Coronary artery (tissue), 2 donors: Measurements from ENCODE around the gene GOLGA7B.

Experiments used
- DNase-seq: peaks from one replicate; pipeline ENCODE4 v3.0.0-alpha.2; 2017; ENCODE audit warnings: low spot score
- H3K27ac ChIP-seq, 2 donors: fragments of 200-600 bp; sonication (generic); one replicate each; pipeline ENCODE4 v1.5.1; 2016 to 2019
- H3K4me3 ChIP-seq: fragments of 200-600 bp; sonication (generic); 2 replicates; pipeline ENCODE4 v1.5.1; 2016; ENCODE audit warnings: mild to moderate bottlenecking, moderate library complexity
- TF ChIP-seq, protein P1 (sequence below): fragments of 200-600 bp; sonication (generic); IDR thresholded peaks from one replicate; pipeline ENCODE4 v1.5.1; 2019; ENCODE audit warnings: antibody characterized with exemption

Gene GOLGA7B

DNA sequence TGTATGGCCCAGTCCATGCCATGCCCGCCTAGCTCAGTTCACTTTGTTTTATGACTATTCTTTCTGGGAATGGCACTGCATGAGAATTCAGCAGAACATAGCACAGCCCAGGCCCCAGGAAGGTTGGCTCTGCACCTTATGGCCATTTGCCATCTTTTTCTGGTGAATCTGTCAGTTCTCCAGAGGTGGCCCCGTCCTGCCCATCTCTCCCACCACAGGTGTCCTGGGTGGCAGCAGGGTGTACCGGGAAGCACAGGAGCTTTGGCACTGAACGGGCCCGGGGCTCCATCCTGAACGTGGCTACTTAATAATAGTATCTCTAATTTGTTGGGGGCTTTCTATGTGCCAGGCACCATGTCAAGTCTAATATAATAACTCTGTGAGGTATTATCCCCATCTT lies 24.7 kb downstream of the GOLGA7B start:
- peak overlapping the region; percentile 40 to 75 for H3K27ac ChIP-seq
- no peak for DNase-seq
- TF ChIP-seq, protein P1, sequence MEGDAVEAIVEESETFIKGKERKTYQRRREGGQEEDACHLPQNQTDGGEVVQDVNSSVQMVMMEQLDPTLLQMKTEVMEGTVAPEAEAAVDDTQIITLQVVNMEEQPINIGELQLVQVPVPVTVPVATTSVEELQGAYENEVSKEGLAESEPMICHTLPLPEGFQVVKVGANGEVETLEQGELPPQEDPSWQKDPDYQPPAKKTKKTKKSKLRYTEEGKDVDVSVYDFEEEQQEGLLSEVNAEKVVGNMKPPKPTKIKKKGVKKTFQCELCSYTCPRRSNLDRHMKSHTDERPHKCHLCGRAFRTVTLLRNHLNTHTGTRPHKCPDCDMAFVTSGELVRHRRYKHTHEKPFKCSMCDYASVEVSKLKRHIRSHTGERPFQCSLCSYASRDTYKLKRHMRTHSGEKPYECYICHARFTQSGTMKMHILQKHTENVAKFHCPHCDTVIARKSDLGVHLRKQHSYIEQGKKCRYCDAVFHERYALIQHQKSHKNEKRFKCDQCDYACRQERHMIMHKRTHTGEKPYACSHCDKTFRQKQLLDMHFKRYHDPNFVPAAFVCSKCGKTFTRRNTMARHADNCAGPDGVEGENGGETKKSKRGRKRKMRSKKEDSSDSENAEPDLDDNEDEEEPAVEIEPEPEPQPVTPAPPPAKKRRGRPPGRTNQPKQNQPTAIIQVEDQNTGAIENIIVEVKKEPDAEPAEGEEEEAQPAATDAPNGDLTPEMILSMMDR = no peak

DNA sequence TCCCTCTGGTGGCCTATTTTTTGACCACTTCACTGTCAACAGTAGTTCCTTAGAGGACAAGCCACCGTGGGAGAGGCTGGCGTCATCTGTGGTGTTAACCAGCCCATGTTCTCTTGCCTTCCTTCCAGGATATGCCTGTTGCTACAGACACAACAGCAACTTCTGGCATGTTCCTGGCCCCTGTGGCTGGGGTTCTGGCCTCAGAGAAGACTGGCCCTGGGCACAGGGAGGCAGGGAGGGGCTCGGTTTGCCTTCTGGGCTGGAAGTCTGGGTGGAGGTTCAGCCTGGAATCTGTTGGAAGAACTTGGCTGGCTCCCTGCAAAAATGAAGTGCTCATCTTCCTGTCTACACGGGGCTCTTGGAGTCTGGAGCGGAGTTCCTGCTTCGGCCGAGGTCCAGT lies 25.7 kb downstream of the GOLGA7B start:
- TF ChIP-seq, protein P1 = no peak
- Histone ChIP-seq H3K4me3 (no peak overlapping the region), H3K27ac (peak overlapping the region in 1 of 2 donors; percentile 75)
- DNase-seq = peak; percentile 85

More for the DNA sequence above, 24.7 kb downstream of the GOLGA7B start:
- H3K4me3 ChIP-seq = no peak overlapping the region

DNA sequence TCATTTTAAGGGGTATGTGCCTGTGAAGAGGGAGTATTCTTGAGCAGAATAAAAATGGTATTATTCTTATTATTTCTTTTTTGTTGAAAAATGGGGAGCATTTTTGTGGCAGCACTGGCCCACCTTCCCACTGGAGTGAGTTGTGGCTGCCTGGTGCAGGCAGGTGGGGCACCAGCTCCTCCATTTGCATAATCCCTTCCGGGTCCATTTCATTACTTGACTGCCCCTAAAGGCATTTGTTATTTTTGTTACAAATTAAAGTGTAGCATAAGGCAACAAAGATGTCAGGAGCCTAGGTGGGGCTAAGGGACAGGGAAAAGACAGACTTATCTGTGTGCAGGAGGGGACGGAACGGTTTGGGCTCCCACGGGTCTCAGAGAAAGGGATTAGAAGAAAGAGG lies 26.8 kb downstream of the GOLGA7B start:
- Histone ChIP-seq H3K4me3 (no peak overlapping the region), H3K27ac (peak overlapping the region in 1 of 2 donors; percentile 75)
- no peak for DNase-seq
- TF ChIP-seq, protein P1 = no peak

DNA sequence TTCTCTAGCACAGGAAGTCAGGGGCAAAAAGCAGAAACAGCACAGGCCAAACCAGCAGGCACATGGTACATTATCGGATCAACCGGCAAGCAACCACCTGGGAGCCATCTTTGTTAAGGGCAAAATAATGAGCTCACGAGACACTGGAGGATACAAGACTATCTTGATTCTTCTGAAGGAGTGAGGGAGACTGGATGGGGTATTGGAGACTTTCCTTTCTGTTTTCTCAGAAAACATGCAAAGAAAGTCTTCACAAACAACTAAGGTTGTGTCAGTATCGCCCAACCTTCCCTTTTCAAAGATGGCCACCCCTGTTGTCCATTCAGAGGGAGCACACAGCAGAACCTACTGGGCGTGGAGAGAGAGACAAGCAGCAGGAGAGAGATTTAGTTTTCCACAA lies 29.6 kb downstream of the GOLGA7B start:
- Histone ChIP-seq H3K4me3 (no peak overlapping the region), H3K27ac (no peak overlapping the region)
- TF ChIP-seq, protein P1 = no peak
- DNase-seq = no peak

DNA sequence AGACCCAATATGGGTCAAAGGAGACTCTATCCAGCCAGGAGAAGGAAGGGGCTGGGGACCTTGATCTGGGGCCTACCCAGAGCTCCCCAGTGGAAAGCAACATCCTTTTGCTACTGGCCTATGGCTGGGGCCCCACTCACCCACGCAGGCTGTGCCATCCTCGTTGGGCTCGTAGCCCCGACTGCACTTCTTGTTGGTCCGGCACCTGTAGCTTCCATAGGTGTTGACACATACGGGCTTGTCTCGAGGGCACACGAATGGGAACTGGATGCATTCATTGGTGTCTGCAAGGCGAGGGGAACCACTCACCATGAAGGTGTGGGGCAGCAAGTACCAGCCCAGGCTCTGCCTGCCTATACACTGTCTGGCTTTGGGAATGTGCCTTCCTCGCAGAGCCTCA lies 30.5 kb downstream of the GOLGA7B start:
- DNase-seq = no peak
- no peak overlapping the region for H3K27ac ChIP-seq
- H3K4me3 ChIP-seq = no peak overlapping the region
- TF ChIP-seq, protein P1 = no peak

DNA sequence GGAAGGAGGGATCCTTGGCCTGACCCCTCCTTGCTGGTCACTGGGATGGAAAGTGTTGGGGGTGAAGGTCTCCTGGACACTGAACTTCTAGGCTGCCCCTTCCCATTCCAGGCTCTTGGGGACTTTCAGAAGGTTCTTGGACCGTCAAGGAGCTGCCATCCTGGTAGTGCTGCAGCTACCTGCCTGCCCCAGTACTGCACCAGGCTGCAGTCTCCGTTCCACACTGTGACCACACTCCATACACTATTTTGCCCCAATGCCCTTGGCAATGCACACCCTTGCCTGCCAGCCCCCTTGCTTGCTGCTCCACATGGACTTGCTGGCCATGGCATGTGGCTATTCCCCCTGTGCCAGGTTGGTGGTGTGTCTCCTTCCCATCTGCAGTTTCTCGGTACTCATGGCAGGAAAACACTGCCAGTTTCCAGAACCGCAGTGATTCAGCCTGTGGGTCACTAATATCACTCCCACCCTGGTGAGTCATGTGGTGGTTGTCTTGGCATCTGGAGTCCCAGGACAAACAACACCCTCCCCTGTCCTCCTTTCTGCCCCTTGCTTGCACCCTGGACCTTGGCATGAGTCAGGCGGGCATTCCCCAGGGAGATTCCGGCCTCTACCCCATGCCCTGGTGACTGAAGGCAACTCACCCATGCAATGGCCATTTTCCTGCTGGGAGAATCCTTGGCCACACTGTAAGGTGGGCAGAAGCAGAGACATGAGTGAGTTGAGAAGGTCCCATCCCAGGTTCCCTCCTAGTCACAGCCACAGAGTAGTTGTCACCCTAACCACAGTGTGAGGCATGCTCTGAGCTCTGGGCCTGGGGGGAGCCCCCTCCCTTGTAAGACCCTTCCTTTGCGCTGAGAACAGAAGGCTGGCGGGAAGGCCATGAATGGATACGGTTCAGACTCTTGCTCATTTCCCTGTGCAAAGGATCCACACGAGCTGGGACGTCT lies 32.8 kb downstream of the GOLGA7B start:
- TF ChIP-seq, protein P1 = no peak
- no peak overlapping the region for H3K4me3 ChIP-seq

DNA sequence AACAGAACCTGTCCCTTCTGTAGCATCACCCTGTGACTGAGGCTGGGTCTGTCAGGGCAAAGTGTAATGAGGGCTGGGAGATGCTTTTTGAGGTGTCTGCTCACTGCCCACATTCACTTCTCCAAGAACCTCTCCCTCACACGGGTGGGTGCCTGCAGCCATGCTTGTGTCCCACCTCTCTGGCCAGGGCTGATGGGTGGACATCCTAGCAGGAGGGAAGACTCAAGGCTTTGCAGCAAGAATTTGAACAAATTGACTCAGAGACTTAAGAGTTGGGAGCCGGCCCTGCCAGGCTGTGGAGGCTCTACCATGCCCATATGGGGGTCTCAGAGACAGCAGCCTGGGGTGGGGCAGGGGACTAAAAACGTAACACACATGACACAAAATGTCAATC lies 33.4 kb downstream of the GOLGA7B start:
- H3K4me3 ChIP-seq = no peak overlapping the region
- TF ChIP-seq, protein P1 = no peak
- H3K27ac ChIP-seq = peak overlapping the region in 1 of 2 donors; percentile 54
- DNase-seq = no peak

More for the DNA sequence above, 32.8 kb downstream of the GOLGA7B start:
- H3K27ac ChIP-seq = peak overlapping the region in 1 of 2 donors; percentile 65
- DNase-seq = peak; percentile 94
